Keratinocyte (primary cell): ENCODE data around the gene RC3H1. TPM values are rescaled to one million over a fixed set of nuclear protein-coding genes. Genes with fewer than 3 reads are reported as not detected.

Experiments used
- DNase-seq: peaks from one replicate; pipeline ENCODE4 v3.0.0-alpha.2; 2011; ENCODE audit warnings: low read depth, missing footprints, low spot score
- FAIRE-seq: peaks from 2 replicates; lab custom pipeline; 2011; peaks lifted over from hg19 to GRCh38; lab: Jason Lieb, UNC
- H2AFZ ChIP-seq: 2 replicates; pipeline ENCODE4 v1.6.0; 2012; ENCODE audit warnings: low read length, control low read depth, inconsistent platforms; ENCODE audit not compliant: control insufficient read depth
- H3K27ac ChIP-seq: 2 replicates; pipeline ENCODE4 v1.5.1; 2011; ENCODE audit warnings: low read length; ENCODE audit not compliant: control insufficient read depth, insufficient read depth
- H3K27me3 ChIP-seq: 3 replicates; pipeline ENCODE4 v1.6.0; 2011; ENCODE audit warnings: low read length; ENCODE audit not compliant: control insufficient read depth, insufficient read depth; ENCODE audit errors: extremely low read depth
- H3K36me3 ChIP-seq, 2 experiments: 2 replicates in 1 of 2; 3 replicates in 1 of 2; pipeline ENCODE4 v1.5.1; 2011; ENCODE audit warnings: low read length in 2 of 2, mild to moderate bottlenecking in 1 of 2; ENCODE audit not compliant: control insufficient read depth in 2 of 2, insufficient read depth in 2 of 2; ENCODE audit errors: extremely low read depth in 1 of 2
- H3K4me1 ChIP-seq: 3 replicates; pipeline ENCODE4 v1.5.1; 2011; ENCODE audit warnings: low read length; ENCODE audit not compliant: control insufficient read depth, insufficient read depth; ENCODE audit errors: extremely low read depth
- H3K4me2 ChIP-seq: 3 replicates; pipeline ENCODE4 v1.6.0; 2011; ENCODE audit warnings: low read depth, low read length; ENCODE audit not compliant: control insufficient read depth, insufficient read depth; ENCODE audit errors: extremely low read depth
- H3K4me3 ChIP-seq, 3 experiments: fragments of 200-600 bp in 1 of 3; sonication (generic) in 1 of 3; 2 replicates in 2 of 3; 3 replicates in 1 of 3; pipeline ENCODE4 v1.5.1; 2011 to 2016; ENCODE audit warnings: low read length in 3 of 3, mild to moderate bottlenecking in 3 of 3, control low read depth in 2 of 3, inconsistent platforms in 1 of 3, low read depth in 1 of 3, mixed read lengths in 1 of 3, mixed run types in 1 of 3, moderate library complexity in 1 of 3; ENCODE audit not compliant: control insufficient read depth in 2 of 3, insufficient read depth in 2 of 3; ENCODE audit errors: extremely low read depth in 1 of 3
- H3K79me2 ChIP-seq: 2 replicates; pipeline ENCODE4 v1.6.0; 2012; ENCODE audit warnings: low read length; ENCODE audit not compliant: control insufficient read depth, insufficient read depth
- H3K9ac ChIP-seq: 3 replicates; pipeline ENCODE4 v1.6.0; 2011; ENCODE audit warnings: low read length; ENCODE audit not compliant: control insufficient read depth, insufficient read depth; ENCODE audit errors: extremely low read depth
- H3K9me1 ChIP-seq: 3 replicates; pipeline ENCODE4 v1.6.0; 2011; ENCODE audit warnings: low read length; ENCODE audit not compliant: control insufficient read depth, insufficient read depth; ENCODE audit errors: extremely low read depth
- H3K9me3 ChIP-seq: 2 replicates; pipeline ENCODE4 v1.5.1; 2012; ENCODE audit warnings: low read depth, low read length; ENCODE audit not compliant: control insufficient read depth
- H4K20me1 ChIP-seq: 3 replicates; pipeline ENCODE4 v1.6.0; 2011; ENCODE audit warnings: low read length; ENCODE audit not compliant: control insufficient read depth, insufficient read depth; ENCODE audit errors: extremely low read depth
- CTCF ChIP-seq, 3 experiments: IDR thresholded peaks in 1 of 3; conservative IDR thresholded peaks in 1 of 3; optimal IDR thresholded peaks in 1 of 3; 2 replicates in 2 of 3; 3 replicates in 1 of 3; pipeline versions ENCODE3 to v1.5.1; 2011; ENCODE audit warnings: low read length in 3 of 3, mild to moderate bottlenecking in 3 of 3, moderate library complexity in 2 of 3, control low read depth in 1 of 3, inconsistent platforms in 1 of 3; ENCODE audit not compliant: insufficient read depth in 2 of 3; ENCODE audit errors: extremely low read depth in 1 of 3
- EZH2 ChIP-seq: IDR thresholded peaks from one replicate; pipeline ENCODE4 v1.6.1; 2012; ENCODE audit warnings: inconsistent platforms, mild to moderate bottlenecking, low read length, moderate library complexity
- dilution Hi-C: fragments of 300-500 bp; cut with MboI; formaldehyde crosslinking; loops from one replicate; pipeline ENCODE4 v1.7.0; 2020; ENCODE audit warnings: low sequenced_read_pairs; ENCODE audit not compliant: extremely low pct_ligation_motif_present
- polyA plus RNA-seq, 5 experiments: library from polyadenylated mRNA; depleted of rRNA in 3 of 5; stranded (reverse) in 3 of 5; stranded (forward) in 1 of 5; unstranded in 1 of 5; fragments of >200 nt; gene quantifications; 1 replicate in 1 of 5; 2 replicates in 3 of 5; 3 replicates in 1 of 5; pipeline versions ENCODE4 v1.2.1 to v1.2.3, GENCODE V29; 2011 to 2012; ENCODE audit warnings: missing spikeins in 2 of 5, low read depth in 1 of 5, low replicate concordance in 1 of 5

RC3H1 gene
- polyA plus RNA-seq, 1 donor (not counting 4 experiments of a cell fraction or from before 2014, with no cell fraction given) = 10.4 TPM

- dilution Hi-C loops = no loop called here
- H3K79me2 ChIP-seq = no peaks in the 10 kb centered on the region
- H3K9me1 ChIP-seq = no peaks in the 10 kb centered on the region
- H3K27me3 ChIP-seq = no peaks in the 10 kb centered on the region
- H3K4me1 ChIP-seq = no peaks in the 10 kb centered on the region
- DNase-seq = no peak
- TF ChIP-seq EZH2 (no peak), CTCF (optimal IDR thresholded peaks at IDR 0.05 in 1 of 3, IDR thresholded peaks at IDR 0.05 in 1 of 3, conservative IDR thresholded peaks at IDR 0.05 in 1 of 3; ENCODE audit: extremely low read depth in 1 of 3, insufficient read depth in 2 of 3, low read length in 3 of 3) (no peak)
- no peaks in the 10 kb centered on the region for H3K9me3 ChIP-seq
- H3K4me2 ChIP-seq = no peak overlapping the region
- FAIRE-seq = no peak
- H4K20me1 ChIP-seq = no peaks in the 10 kb centered on the region
- H3K27ac ChIP-seq = no peak overlapping the region
- H3K36me3 ChIP-seq = no peaks in the 10 kb centered on the region
- no peak overlapping the region for H3K9ac ChIP-seq
- no peak overlapping the region for H3K4me3 ChIP-seq
- H2AFZ ChIP-seq = no peak overlapping the region
These were observed 10.6 kb upstream of the RC3H1 start for GRCh38 chr1:174032671-174033222.

- no peak for DNase-seq
- dilution Hi-C loops = no loop called here
- no peak overlapping the region for H2AFZ ChIP-seq
- no peak overlapping the region for H3K4me2 ChIP-seq
- no peak for FAIRE-seq
- no peak overlapping the region for H3K9ac ChIP-seq
- no peak overlapping the region for H3K4me3 ChIP-seq
- TF ChIP-seq CTCF (optimal IDR thresholded peaks at IDR 0.05 in 1 of 3, IDR thresholded peaks at IDR 0.05 in 1 of 3, conservative IDR thresholded peaks at IDR 0.05 in 1 of 3; ENCODE audit: extremely low read depth in 1 of 3, insufficient read depth in 2 of 3, low read length in 3 of 3) = no peak
- TF ChIP-seq EZH2 = no peak
- H3K9me3 ChIP-seq = no peaks in the 10 kb centered on the region
- H3K27me3 ChIP-seq = no peaks in the 10 kb centered on the region
- no peak overlapping the region for H3K27ac ChIP-seq
- no peaks in the 10 kb centered on the region for H3K9me1 ChIP-seq
- no peaks in the 10 kb centered on the region for H3K36me3 ChIP-seq
- H4K20me1 ChIP-seq = no peaks in the 10 kb centered on the region
- no peaks in the 10 kb centered on the region for H3K4me1 ChIP-seq
- H3K79me2 ChIP-seq = no peaks in the 10 kb centered on the region
These were observed 8.9 kb upstream of the RC3H1 start for GRCh38 chr1:174031099-174031498.
